Skeletal muscle cell (primary cell): ENCODE measurements around the gene METAP2.
"Not testable (repeated sequence)": the region's sequence is repeated elsewhere in the genome, so short reads cannot be mapped to it uniquely, and the experiment has no call there.

ENCODE experiments used
- DNase-seq: peaks from one replicate; pipeline ENCODE4 v3.0.0-alpha.2; 2010; ENCODE audit warnings: low read depth
- H3K4me3 ChIP-seq: 2 replicates; pipeline ENCODE4 v1.5.1; 2011; ENCODE audit warnings: low read depth, mild to moderate bottlenecking, control low read depth, low read length, moderate library complexity

The METAP2 gene

DNA sequence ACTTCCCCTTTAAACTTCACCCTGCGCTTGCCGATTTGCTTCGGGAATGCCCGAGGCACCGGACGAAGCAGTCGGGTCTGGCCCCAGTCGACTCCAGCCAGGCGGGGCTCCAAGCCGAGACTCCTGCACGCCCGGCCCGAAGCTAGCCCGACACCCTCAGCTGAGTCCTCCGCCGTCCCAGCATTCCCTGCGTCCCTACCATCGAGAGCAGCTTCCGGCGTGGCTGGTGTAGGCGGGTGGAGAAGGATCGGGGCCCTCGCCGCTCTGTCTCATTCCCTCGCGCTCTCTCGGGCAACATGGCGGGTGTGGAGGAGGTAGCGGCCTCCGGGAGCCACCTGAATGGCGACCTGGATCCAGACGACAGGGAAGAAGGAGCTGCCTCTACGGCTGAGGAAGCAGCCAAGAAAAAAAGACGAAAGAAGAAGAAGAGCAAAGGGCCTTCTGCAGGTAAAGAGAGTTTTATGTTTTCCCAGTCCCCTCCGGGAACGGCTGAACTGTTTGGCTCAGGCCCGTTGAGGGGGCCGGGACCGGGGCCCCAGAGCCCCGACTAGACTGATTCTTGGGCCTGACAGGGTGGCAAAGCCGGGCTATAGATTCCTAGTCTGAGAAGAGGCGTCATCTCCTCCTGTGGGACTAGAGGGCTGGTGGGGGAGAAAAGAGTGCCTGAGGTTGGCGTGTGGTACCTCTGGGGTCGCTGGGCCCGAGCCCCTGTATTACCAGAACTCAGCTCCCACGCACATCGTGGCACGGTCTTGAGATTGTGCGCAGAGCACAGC, at the start of gene METAP2:
METAP2 (plus strand) TSS at position 269 of the 776 bp plus-strand sequence; CDS start at position 297, 28 bp downstream.
- DNase-seq, result peak; percentile 89
- peak within 1 kb of the TSS; percentile 88 for H3K4me3 ChIP-seq

DNA sequence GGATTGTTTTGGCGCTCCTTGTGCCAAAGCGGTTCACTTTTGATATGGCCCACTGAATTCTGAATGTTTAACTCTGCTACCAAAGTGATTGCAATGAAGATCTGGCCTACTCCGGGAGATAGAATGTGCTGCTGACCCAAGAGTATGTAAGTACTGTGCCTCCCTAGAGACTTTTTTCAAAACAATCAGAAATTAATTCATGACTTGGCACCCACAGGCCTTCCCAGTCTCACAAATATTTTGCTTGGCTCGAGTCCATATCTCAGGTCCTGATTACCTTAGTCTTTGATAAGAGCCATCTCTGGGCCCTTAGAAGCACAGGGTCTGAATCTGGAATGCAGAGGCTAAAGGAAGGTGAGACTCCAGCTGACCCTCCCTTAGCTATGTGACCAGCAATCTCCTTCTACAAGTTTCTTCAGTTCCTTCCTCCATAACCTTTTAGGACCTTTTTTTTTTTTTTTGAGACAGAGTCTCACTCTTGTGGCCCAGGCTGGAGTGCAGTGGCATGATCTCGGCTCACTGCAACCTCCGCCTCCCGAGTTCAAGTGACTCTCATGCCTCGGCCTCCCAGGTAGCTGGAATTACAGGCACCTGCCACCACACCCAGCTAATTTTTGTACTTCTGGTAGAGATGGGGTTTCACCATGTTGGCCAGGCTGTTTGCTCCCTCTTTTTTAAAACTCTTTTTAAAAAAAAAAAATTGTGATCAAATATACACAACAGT, 49.5 kb upstream of the METAP2 start:
- DNase-seq, result no peak

DNA sequence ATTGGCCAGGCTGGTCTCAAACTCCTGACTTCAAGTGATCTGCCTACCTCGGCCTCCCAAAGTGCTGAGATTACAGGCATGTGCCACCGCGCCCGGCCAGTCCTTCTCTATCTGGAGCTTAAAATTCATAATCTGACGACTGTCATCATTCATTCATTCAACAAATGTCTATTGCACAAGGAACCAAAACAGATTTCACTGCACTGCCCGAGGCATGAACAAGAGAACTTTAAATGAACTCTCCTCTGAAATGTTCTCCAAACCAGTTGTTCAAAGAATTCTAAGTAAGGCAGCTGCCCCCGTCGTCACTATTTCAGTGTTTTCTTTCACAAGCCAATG, 44.8 kb upstream of the METAP2 start:
- no peak overlapping the region for H3K4me3 ChIP-seq
- no peak for DNase-seq

More for the DNA sequence above, 49.5 kb upstream of the METAP2 start:
- H3K4me3 ChIP-seq, result no peak overlapping the region

DNA sequence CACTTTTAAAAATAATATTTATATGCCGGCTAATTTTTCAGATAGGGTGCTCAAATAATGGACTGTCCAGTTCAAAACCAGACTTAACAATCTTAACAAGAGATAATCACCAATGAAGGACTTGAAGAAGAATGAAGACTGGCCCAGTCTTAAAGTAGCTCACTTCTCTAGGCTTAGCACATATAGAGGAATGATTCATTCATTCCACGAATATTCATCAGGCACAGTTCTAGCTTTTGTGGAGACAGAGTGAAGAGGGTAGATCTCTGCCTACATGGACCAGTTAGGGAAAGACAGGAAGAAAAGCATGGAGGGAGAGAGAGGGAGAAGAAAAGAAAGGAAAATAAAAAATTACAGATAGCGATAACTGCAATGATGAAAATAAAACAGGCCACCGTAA, 42.8 kb upstream of the METAP2 start:
- DNase-seq, result no peak
- H3K4me3 ChIP-seq, result no peak overlapping the region

DNA sequence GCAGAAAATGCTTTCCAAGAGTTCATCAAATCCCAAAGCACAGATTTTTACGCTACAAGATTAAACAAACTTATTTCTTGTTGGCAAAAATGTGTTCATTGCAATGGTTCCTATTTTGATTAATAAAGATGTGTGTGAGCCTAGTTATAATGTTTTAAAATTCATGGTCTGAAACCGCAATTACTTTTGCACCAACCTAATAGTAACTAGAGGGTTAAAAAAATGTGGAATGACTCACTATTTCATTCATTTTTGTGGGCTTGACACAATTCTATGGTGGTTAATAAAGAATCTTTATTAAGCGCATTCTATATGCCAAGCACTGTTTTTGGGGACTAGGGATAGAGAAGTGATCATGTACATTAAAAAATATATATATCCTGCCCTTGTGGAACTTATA, 38.6 kb upstream of the METAP2 start:
- no peak overlapping the region for H3K4me3 ChIP-seq
- DNase-seq, result no peak

DNA sequence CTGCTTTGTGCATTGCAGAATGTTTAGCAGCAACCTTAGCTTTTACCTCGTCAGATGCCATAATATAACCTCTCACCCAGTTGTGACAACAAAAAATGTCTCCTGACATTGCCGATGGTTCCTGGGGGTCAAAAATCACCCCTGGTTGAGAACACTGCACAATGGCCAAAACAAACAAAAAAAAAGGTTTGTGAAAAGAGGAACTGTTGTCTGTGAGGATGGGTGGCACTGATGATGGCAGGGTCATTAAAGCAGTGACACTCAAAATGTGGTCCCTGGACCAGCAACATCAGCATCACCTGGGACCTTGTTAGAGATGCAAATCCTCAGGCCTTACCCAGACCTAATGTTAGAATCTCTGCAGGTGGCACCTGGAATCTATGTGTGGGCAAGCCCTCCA, 36.4 kb upstream of the METAP2 start:
- H3K4me3 ChIP-seq, result no peak overlapping the region
- DNase-seq, result no peak

DNA sequence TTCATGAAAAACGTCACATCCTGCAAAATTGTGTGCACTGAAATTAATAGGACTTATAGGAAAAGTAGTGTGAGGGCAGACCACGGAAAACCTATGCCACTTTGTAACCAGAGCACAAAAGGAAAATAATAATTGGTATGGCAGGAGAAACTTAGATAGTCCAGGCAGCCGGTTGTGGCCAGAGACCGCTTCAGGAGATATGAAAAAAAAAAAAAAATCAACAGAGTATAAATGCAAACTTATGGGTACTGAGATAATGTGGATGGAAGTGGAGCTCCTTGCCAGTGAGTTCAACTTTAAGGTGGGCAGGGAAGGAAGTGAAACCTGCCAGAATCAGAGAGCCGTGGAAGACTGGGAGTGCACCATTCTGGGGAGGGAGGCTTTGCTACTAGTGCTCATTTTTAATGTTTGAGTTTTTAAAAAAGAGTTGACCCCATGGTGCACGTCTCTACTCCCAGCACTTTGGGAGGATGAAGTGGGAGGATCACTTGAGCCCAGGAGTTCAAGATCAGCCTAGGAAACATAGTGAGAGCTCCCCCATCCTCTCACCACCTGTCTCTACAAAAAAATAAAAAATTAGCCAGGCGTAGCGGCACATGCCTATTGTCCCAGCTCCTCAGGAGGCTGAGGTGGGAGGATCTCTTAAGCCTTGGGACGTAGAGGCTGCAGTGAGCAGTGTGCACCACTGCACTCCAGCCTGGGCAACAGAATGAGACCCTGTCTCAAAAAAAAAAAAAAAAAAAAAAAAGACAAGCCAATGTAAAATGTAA, 34.3 kb upstream of the METAP2 start:
- no peak for DNase-seq
- H3K4me3 ChIP-seq, result no peak overlapping the region

DNA sequence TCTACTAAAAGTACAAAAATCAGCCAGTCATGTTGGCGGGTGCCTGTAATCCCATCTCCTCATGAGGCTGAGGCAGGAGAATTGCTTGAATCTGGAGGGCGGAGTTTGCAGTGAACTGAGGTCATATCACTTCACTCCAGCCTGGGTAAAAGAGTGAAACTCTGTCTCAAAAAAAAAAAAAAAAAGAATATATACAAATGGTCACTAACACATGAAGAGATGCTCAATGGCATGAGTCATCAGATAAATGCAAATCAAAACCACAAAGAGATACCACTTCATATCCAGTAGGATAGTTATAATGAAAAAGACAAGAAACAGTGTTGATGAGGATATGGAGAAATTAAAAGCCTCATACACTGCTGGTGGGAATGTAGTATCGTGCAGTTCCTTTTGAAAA, 33.6 kb upstream of the METAP2 start:
- DNase-seq, result no peak
- no peak overlapping the region for H3K4me3 ChIP-seq

DNA sequence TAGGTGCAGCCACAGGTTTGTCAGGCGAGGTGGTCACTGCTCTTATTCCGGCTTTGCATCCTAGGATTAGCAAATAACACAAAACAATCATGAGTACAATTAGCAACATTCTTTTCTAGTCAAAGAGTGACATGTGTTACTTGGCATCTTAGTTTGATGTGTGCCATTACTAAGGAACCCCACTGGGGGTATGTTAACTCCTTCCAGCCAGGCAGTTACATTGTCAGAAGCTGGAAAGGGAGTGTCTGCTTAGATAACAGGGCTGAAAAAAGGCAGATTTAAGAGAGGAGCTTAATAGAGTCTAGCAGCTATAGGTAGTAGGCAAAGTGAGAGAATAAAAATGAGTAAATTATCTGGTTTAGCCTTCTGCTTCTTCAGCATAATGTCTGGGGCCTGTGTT, 30.5 kb upstream of the METAP2 start:
- DNase-seq, result no peak

DNA sequence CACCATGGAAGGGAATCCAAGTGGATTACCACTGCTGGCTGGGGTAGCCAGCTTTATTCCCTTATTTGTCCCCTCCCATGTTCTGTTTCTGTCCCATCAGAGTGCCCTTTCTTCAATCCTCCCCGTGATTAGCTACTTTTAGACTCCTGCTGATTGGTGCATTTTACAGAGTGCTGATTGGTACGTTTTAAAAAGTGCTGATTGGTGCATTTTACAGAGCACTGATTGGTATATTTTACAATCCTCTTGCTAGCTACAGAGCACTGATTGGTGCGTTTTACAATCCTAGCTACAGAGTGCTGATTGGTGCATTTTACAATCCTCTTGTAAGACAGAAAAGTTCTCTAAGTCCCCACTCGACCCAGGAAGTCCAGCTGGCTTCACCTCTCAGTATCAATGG, 28.9 kb upstream of the METAP2 start:
- H3K4me3 ChIP-seq, DNase-seq: not testable (repeated sequence)

More for the DNA sequence above, 30.5 kb upstream of the METAP2 start:
- H3K4me3 ChIP-seq, result no peak overlapping the region

DNA sequence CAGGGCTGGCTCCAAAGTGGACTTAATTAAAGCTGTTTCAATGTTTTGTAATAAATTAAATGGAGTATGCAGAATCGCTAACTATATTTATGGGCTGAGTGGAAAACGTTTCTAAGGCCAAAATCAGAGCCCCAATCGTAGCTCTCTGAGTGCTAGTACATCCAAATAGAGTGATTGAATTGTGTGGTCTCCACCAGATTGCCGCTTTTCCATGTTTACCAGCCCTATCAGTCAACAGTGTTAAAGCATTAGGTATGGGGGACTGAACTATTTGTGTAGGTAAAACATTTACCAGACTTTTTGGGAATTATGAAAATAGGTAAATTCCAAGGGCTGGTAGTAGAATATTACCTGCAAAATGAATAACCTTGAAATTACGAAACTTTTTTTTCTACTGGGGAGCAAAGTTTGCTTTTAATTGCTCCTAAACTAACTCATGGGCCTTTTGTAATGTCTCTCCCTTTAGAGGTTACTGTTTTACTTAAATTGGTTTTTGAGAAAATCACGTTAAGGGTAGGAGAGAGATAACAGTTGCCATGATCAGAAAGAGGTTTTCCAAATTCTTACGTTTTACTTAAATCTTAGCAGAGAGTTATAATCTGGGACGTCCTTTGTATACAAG, 28.0 kb upstream of the METAP2 start:
- no peak for DNase-seq
- H3K4me3 ChIP-seq, result no peak overlapping the region

DNA sequence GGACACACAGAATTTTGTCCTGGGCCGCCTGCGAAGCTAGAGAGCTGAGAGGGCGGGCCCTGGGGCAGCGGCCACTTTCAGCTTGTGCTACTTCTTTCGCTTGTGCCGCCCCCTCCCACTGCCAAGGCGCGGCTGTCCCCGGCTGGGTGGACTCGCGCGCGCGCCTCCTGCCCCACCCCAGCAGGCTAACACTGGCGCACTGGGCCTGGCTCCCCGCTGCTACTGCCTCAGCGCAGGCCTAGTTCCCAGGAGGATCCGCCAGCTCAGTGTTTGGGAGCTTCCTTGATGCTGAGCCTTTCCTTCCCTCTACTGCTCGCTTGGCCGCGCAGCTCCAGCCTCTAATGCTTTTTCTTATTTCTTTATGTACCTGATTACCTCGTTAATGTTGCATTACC, 27.4 kb upstream of the METAP2 start:
- peak overlapping the region; percentile 4 for H3K4me3 ChIP-seq
- DNase-seq, result no peak

DNA sequence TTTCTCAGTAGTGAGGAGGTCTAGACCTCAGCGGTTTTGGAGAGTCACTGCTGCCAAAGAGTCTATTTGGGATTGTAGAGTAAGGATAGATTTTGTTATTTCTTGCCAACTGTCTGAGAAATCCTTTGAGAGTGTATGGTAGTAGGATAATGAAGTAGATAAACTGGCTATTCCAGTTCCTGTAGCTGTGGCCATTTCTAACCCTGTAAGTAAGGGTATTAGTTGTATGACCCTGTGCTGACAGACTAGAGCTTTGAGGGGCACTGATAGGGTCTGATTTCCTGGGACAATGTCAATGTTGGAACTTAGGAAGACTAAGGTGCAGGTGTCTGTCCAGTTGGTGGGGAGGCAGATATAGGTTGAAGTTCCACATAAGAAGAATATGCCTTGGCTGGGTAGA, 24.3 kb upstream of the METAP2 start:
- H3K4me3 ChIP-seq, DNase-seq: not testable (repeated sequence)

DNA sequence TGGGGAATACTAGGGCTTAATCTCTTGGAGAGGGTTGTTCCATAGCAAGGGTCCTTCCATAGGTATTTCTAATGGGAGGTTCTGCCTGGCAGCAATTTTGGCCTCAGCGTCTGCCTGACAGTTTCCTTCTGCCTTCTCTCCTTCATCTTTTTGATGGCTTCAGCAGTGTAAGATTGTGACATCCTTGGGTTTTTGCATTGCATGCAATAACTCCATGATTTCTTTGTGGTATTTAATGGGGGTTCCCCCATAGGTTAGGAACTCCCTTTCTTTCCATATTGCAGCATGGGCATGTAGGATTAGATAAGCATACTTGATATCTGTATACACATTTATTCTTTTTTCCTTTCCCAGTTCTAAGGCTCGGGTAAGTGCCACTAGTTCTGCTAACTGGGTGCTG, 21.5 kb upstream of the METAP2 start:
- not testable (repeated sequence) for DNase-seq, H3K4me3 ChIP-seq

DNA sequence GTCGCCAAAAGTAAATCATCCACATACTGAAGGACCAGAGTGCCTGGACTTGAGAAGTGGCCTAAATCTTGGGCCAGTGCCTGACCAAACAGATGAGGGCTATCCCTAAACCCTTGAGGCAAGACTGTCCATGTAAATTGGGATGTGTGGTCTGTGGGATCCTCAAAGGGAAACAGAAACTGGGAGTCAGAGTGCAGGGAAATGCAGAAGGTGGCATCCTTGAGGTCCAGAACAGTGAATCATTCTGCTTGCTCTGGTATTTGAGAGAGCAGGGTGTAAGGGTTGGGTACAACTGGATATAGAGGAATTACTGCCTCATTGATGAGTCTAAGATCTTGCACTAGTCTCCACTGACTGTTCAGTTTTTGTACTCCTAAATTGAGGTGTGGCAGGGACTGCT, 20.1 kb upstream of the METAP2 start:
- not testable (repeated sequence) for H3K4me3 ChIP-seq, DNase-seq

DNA sequence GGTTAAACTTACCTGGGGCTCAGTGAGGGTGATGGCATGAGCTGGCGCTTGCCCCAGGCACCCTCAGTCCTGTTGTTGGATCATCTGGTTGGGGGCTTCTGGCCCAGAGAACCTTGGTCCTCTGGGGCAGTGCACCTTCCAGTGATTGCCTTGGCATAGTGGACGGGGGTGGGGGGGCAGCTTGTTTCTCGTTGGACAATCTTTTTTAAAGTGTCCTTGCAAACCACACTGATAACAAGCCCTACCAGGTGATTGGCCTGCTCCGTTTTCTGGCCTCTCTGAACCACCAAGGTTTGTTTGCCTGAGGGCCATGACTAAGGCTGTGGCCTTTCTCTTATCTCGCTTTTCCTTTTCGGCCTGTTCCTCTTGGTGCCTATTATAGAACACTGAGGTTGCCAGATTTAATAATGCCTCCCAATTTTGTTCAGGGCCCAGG, 19.2 kb upstream of the METAP2 start:
- H3K4me3 ChIP-seq, DNase-seq: not testable (repeated sequence)

DNA sequence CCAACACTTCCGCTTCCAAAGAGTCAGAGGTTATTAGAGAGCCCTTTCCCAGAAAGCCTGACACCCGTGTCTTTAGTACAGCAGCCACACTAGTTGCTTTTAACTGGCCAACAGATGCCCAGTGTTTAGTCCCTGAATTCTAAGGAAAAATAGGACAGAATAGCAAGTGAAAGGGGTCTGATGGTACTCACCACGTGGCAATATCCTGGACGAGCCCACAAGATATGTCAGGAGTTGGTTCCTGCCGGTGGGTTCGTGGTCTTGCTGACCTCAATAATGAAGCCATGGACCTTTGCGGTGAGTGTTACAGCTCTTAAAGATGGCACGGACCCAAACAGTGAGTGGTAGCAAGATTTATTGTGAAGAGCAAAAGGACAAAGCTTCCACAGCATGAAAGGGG, 16.3 kb upstream of the METAP2 start:
- not testable (repeated sequence) for H3K4me3 ChIP-seq, DNase-seq

DNA sequence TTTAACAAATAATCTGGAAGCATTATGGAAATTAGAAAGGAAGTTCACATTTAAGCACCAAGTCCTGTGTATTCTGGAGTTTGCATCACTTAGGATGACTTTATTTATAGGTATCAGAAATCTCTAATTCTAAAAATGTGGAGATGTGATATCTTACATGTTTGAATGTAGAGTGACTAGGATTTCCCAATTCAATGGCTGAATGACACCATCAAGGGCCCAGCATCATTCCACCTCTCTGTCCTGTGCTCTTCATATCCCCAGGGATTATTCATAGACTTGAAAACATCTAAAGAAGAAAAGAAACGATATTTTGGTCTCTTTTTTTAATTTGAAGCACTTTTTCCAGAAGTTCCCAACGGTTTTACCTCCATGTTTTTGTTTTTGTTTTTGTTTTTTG, 15.2 kb upstream of the METAP2 start:
- DNase-seq, result no peak
- H3K4me3 ChIP-seq, result no peak overlapping the region

DNA sequence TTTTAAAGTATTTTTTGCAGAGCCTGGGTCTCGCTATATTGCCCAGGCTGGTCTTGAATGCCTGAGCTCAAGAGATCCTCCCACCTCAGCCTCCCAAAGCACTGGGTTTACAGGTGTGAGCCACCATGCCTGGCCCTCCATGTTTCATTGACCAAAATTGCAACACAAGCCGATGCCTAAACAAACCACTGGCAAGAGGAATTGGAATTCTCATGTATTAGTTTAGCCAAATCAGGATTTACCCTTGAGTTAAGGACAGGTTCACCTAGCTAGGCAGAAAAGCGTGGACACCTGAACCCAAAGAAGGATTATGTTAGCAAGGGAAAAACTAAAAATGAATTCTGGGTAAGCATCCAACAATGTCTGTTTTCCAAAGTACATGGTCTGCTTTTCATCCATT, 14.6 kb upstream of the METAP2 start:
- no peak for DNase-seq
- H3K4me3 ChIP-seq, result no peak overlapping the region

DNA sequence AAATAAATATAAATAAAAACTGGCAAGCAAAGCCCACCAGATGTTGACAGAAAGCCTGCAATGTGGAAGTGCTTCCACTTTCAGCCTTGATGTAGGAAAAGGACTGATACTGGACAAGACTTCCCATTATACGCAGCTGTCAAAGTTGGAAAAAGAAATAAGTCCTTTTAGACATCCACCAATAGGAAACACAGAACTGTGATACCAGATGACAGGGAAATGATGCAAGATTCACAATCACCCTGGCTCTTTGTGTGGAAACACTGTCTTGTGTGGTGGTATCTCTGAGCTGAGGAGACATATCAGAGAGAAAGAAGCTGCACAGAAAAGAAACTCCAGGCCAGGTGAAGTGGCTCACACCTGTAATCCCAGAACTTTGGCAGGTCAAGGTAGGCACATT, 13.8 kb upstream of the METAP2 start:
- no peak for DNase-seq

More for the DNA sequence above, 13.8 kb upstream of the METAP2 start:
- H3K4me3 ChIP-seq, result no peak overlapping the region
